Osteoblast (primary cell): ENCODE results near the gene CCM2. TPM values are rescaled to one million over a fixed set of nuclear protein-coding genes. Genes with fewer than 3 reads are reported as not detected.
"Not testable (repeated sequence)": the region's sequence is repeated elsewhere in the genome, so short reads cannot be mapped to it uniquely, and the experiment has no call there.

ENCODE experiments used
- DNase-seq: peaks from one replicate; pipeline ENCODE4 v3.0.0; 2011; ENCODE audit warnings: low spot score, mixed read lengths; ENCODE audit not compliant: insufficient read length; ENCODE audit errors: missing footprints
- H2AFZ ChIP-seq: 2 replicates; pipeline ENCODE4 v1.6.0; 2011; ENCODE audit warnings: mild to moderate bottlenecking, low read length
- H3K27ac ChIP-seq: 2 replicates; pipeline ENCODE4 v1.5.1; 2011; ENCODE audit warnings: mild to moderate bottlenecking, low read depth, low read length, moderate library complexity
- H3K27me3 ChIP-seq: 2 replicates; pipeline ENCODE4 v1.6.0; 2012; ENCODE audit warnings: mild to moderate bottlenecking, control low read depth, inconsistent platforms, low read length, moderate library complexity; ENCODE audit not compliant: insufficient read depth
- H3K36me3 ChIP-seq: 2 replicates; pipeline ENCODE4 v1.5.1; 2011; ENCODE audit warnings: mild to moderate bottlenecking, low read length, control low read depth, moderate library complexity; ENCODE audit not compliant: insufficient read depth
- H3K4me1 ChIP-seq: 2 replicates; pipeline ENCODE4 v1.5.1; 2011; ENCODE audit warnings: mild to moderate bottlenecking, low read length, control low read depth, moderate library complexity; ENCODE audit not compliant: insufficient read depth
- H3K4me2 ChIP-seq: 2 replicates; pipeline ENCODE4 v1.6.0; 2011; ENCODE audit warnings: mild to moderate bottlenecking, low read length; ENCODE audit not compliant: insufficient read depth
- H3K4me3 ChIP-seq: fragments of 200-600 bp; sonication (generic); 3 replicates; pipeline ENCODE4 v1.5.1; 2012; ENCODE audit warnings: mild to moderate bottlenecking, low read length, inconsistent platforms; ENCODE audit not compliant: insufficient read depth
- H3K79me2 ChIP-seq: 2 replicates; pipeline ENCODE4 v1.6.0; 2012; ENCODE audit warnings: mild to moderate bottlenecking, low read length, control low read depth, inconsistent platforms; ENCODE audit not compliant: insufficient read depth
- H3K9me3 ChIP-seq: 2 replicates; pipeline ENCODE4 v1.5.1; 2011; ENCODE audit warnings: low read depth, low read length, control low read depth
- H4K20me1 ChIP-seq: 2 replicates; pipeline ENCODE4 v1.6.0; 2012; ENCODE audit warnings: mild to moderate bottlenecking, low read length, control low read depth; ENCODE audit not compliant: insufficient read depth
- CTCF ChIP-seq: IDR thresholded peaks from 2 replicates; pipeline ENCODE4 v1.5.1; 2011; ENCODE audit warnings: mild to moderate bottlenecking, low read depth, low read length, moderate library complexity; ENCODE audit errors: extremely low read depth
- total RNA-seq: library from RNA; depleted of rRNA; stranded (reverse); fragments of >200 nt; gene quantifications from 2 replicates; pipeline ENCODE4 v1.2.3, GENCODE V29; 2012

CCM2 gene
- total RNA-seq, 1 donor = 42.3 TPM

- Histone ChIP-seq H3K4me2 (peak overlapping the region; percentile 87), H3K9me3 (no peaks in the 10 kb centered on the region), H3K27ac (no peak overlapping the region), H2AFZ (no peak overlapping the region), H4K20me1 (peaks cover 19% of the 10 kb centered on the region), H3K36me3 (peaks cover 18% of the 10 kb centered on the region), H3K4me3 (no peak overlapping the region), H3K79me2 (peaks cover 38% of the 10 kb centered on the region), H3K27me3 (peaks cover 14% of the 10 kb centered on the region), H3K4me1 (peaks cover 18% of the 10 kb centered on the region)
- no peak for DNase-seq
- no peak for TF ChIP-seq CTCF
Observed at GRCh38 chr7:45112648-45113047, 112.6 kb downstream of the CCM2 start.

- H3K27me3 ChIP-seq = peaks cover 14% of the 10 kb centered on the region
- H3K79me2 ChIP-seq = peaks cover 22% of the 10 kb centered on the region
- H3K36me3 ChIP-seq, H2AFZ ChIP-seq, H3K9me3 ChIP-seq, H3K27ac ChIP-seq, H3K4me2 ChIP-seq, H4K20me1 ChIP-seq, H3K4me3 ChIP-seq, DNase-seq: not testable (repeated sequence)
- H3K4me1 ChIP-seq = peaks cover 18% of the 10 kb centered on the region
Observed at GRCh38 chr7:45114257-45114656, 114.3 kb downstream of the CCM2 start.

- H3K4me1 ChIP-seq = peaks cover 16% of the 10 kb centered on the region
- TF ChIP-seq CTCF = no peak
Observed at GRCh38 chr7:45114926-45115325, 114.9 kb downstream of the CCM2 start.

GRCh38 chr7:45116048-45116447 lies 116.0 kb downstream of the CCM2 start:
- Histone ChIP-seq H3K4me1 (peaks cover 12% of the 10 kb centered on the region), H2AFZ (no peak overlapping the region), H3K79me2 (peaks cover 5% of the 10 kb centered on the region), H3K4me3 (no peak overlapping the region), H4K20me1 (no peaks in the 10 kb centered on the region), H3K36me3 (no peaks in the 10 kb centered on the region), H3K4me2 (no peak overlapping the region), H3K27ac (no peak overlapping the region), H3K9me3 (no peaks in the 10 kb centered on the region), H3K27me3 (peaks cover 14% of the 10 kb centered on the region)
- no peak for DNase-seq
- TF ChIP-seq CTCF = no peak

More at GRCh38 chr7:45114926-45115325, 114.9 kb downstream of the CCM2 start:
- no peak overlapping the region for H3K27ac ChIP-seq
- H3K4me3 ChIP-seq = no peak overlapping the region
- no peak overlapping the region for H3K4me2 ChIP-seq
- H2AFZ ChIP-seq = no peak overlapping the region
- H3K36me3 ChIP-seq = no peaks in the 10 kb centered on the region
- peaks cover 14% of the 10 kb centered on the region for H3K27me3 ChIP-seq
- no peaks in the 10 kb centered on the region for H3K9me3 ChIP-seq
- no peak for DNase-seq
- H4K20me1 ChIP-seq = peaks cover 2% of the 10 kb centered on the region
- peaks cover 16% of the 10 kb centered on the region for H3K79me2 ChIP-seq
